SK-N-SH (cell line): Measurements from ENCODE around the gene NFIX.

Experiments
- CHD2 ChIP-seq: fragments of 150-350 bp; IDR thresholded peaks from 2 replicates; pipeline ENCODE4 v1.6.1; 2018; ENCODE audit warnings: low read length; ENCODE audit not compliant: partially characterized antibody
- CTCF ChIP-seq: fragments of 200-600 bp; sonication (generic); IDR thresholded peaks from 2 replicates; pipeline ENCODE4 v1.6.1; 2017; ENCODE audit warnings: antibody characterized with exemption, mild to moderate bottlenecking, moderate library complexity
- EP300 ChIP-seq, 2 experiments: IDR thresholded peaks; 2 replicates each; pipeline versions ENCODE4 v1.4.0 to v1.6.1; 2012; ENCODE audit warnings: borderline replicate concordance in 1 of 2, low read depth in 1 of 2, low read length in 1 of 2
- GABPA ChIP-seq: IDR thresholded peaks from 2 replicates; pipeline ENCODE4 v1.4.0; 2012; ENCODE audit warnings: low read depth, mild to moderate bottlenecking
- POLR2AphosphoS5 ChIP-seq: IDR thresholded peaks from 2 replicates; pipeline ENCODE4 v1.6.1; 2012; ENCODE audit warnings: low read depth, low read length
- RAD21 ChIP-seq: IDR thresholded peaks from 2 replicates; pipeline ENCODE4 v1.6.1; 2012; ENCODE audit warnings: mild to moderate bottlenecking, low read length
- REST ChIP-seq: IDR thresholded peaks from 2 replicates; pipeline ENCODE4 v1.6.1; 2012; ENCODE audit warnings: mild to moderate bottlenecking, low read depth, low read length, moderate library complexity
- RFX5 ChIP-seq: IDR thresholded peaks from 2 replicates; pipeline ENCODE4 v1.6.1; 2012; ENCODE audit warnings: mild to moderate bottlenecking, improper control_type of control experiment, low read length
- SMC3 ChIP-seq: IDR thresholded peaks from 2 replicates; pipeline ENCODE4 v1.6.1; 2012; ENCODE audit warnings: low read depth, low read length, improper control_type of control experiment
- TAF1 ChIP-seq: IDR thresholded peaks from 2 replicates; pipeline ENCODE4 v1.6.1; 2012; ENCODE audit warnings: low read depth, mild to moderate bottlenecking, low read length, moderate library complexity, borderline replicate concordance
- YY1 ChIP-seq: IDR thresholded peaks from 2 replicates; pipeline ENCODE4 v1.4.0; 2012; ENCODE audit warnings: low read depth, mild to moderate bottlenecking
- TF ChIP-seq, protein P1 (sequence below): IDR thresholded peaks from 2 replicates; pipeline ENCODE4 v1.4.0; 2012; ENCODE audit warnings: low read depth

DNA sequence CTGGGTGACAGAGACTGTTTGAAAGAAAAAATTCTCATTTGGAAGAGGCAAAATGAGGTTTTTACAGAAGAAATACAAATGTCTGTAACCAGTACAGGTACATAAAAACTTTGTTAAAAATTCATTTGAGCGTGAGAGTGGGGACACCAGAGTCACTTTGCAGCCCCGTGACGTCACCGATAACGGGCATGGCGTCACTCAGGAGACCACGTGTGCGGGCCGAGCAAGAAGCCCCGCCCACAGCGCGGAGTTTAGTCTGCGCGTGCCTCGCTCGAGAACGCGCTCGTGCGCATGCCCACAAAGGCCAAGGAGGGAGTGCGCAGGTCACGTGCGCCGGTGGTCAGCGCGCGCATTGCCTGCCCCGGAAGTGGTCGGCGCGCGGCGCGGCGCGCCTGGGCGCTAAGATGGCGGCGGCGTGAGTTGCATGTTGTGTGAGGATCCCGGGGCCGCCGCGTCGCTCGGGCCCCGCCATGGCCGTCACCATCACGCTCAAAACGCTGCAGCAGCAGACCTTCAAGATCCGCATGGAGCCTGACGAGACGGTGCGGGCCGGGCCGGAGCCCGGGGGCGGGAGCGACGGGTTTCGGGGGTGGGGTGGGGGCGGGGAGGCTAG is 49.7 kb upstream of the NFIX start, which contains the start of gene RAD23A:
- TF ChIP-seq CTCF (no peak), EP300 (IDR thresholded peaks at IDR 0.05; ENCODE audit: borderline replicate concordance in 1 of 2, low read depth in 1 of 2, low read length in 1 of 2) (no peak), TAF1 (peak; percentile 97), SMC3 (no peak), CHD2 (peak; percentile 91), RAD21 (no peak), GABPA (peak; percentile 83), RFX5 (no peak), YY1 (peak; percentile 94), REST (no peak), POLR2AphosphoS5 (peak; percentile 94)
- TF ChIP-seq, protein P1, sequence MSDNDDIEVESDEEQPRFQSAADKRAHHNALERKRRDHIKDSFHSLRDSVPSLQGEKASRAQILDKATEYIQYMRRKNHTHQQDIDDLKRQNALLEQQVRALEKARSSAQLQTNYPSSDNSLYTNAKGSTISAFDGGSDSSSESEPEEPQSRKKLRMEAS, result peak; percentile 83; the same call in 1 of the 2 replicates
